Measurements from ENCODE around the gene RPTOR. TPM values are rescaled to one million over a fixed set of nuclear protein-coding genes. Genes with fewer than 3 reads are reported as not detected.

The RPTOR gene
- total RNA-seq, 1 experiment from 2014 or later: 25.1 TPM

DNA sequence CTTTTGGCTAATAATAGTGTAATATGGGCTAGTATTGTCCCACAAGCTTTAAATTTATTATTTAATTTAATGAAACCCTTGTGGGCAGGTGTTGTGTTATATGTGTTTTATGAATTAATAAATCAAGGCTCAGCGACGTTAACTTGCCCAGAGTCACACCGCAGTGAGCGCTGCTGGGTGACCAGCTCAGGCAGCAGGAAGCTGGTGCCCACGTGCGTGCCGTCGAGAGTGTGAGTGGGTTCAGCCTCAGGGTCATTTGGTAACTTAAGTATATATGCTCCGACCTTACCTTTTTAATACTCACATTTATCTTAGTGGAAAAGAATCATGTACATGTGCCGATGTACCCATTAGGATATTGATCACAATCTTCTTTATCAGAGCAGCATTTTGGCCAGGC is 309.6 kb downstream of the RPTOR start:
- H3K79me2 ChIP-seq (ENCODE audit: insufficient read depth, low read length): no peaks in the 10 kb centered on the region
- H3K23ac ChIP-seq (ENCODE audit: insufficient read length, low read depth, low read length): no peak overlapping the region
- H3K27me3 Mint-ChIP-seq (ENCODE audit: low read depth): no peaks in the 10 kb centered on the region; the same call in 1 of the 2 replicates
- TF ChIP-seq CTCF (conservative IDR thresholded peaks at IDR 0.05): no peak
- no peak overlapping the region for H2AFZ ChIP-seq (ENCODE audit: low read length)
- H4K8ac ChIP-seq (replicated peaks; ENCODE audit: insufficient read length, low read depth, low read length): no peak overlapping the region
- H2BK15ac ChIP-seq (ENCODE audit: low read depth, low read length): no peak overlapping the region
- H3K56ac ChIP-seq (ENCODE audit: insufficient read length, low read depth, low read length): no peak overlapping the region
- no peaks in the 10 kb centered on the region for H3K9me3 ChIP-seq (ENCODE audit: control insufficient read depth, low read depth, low read length)
- H3K23me2 ChIP-seq (ENCODE audit: insufficient read length, low read depth, low read length, poor library complexity, severe bottlenecking): no peaks in the 10 kb centered on the region
- no peak overlapping the region for H3K27ac Mint-ChIP-seq
- H4K5ac ChIP-seq (ENCODE audit: insufficient read length, low read depth, low read length): no peak overlapping the region
- H4K91ac ChIP-seq (ENCODE audit: insufficient read length, low read depth, low read length): no peak overlapping the region
- no peak overlapping the region for H2BK12ac ChIP-seq (ENCODE audit: insufficient read length, low read depth, low read length)
- no peak for DNase-seq
- no peak overlapping the region for H3T11ph ChIP-seq (ENCODE audit: low read length)
- H3K4me1 Mint-ChIP-seq: peaks cover 21 to 30% of the 10 kb centered on the region in 2 experiments
- H3K9ac ChIP-seq (ENCODE audit: extremely low read depth, insufficient read length, low read length): no peak overlapping the region
- H2BK20ac ChIP-seq (ENCODE audit: low read depth, low read length, poor library complexity, severe bottlenecking): no peak overlapping the region
- no peak overlapping the region for H3K4me3 Mint-ChIP-seq
- H3K4me2 ChIP-seq (ENCODE audit: insufficient read depth, insufficient read length, low read length): no peak overlapping the region
- no peaks in the 10 kb centered on the region for H4K20me1 ChIP-seq (ENCODE audit: control insufficient read depth, insufficient read depth, insufficient read length)
- no peak overlapping the region for H3K18ac ChIP-seq (ENCODE audit: insufficient read length, low read depth, low read length)
- WGBS (ENCODE audit: extremely low coverage, insufficient read length, low lambda C conversion rate): no CpG with 5 or more reads among the region's 10 CpGs
- H2BK120ac ChIP-seq (ENCODE audit: low read depth, low read length, poor library complexity, severe bottlenecking): no peak overlapping the region
- H3K14ac ChIP-seq (ENCODE audit: insufficient read depth, low read length): no peak overlapping the region
- no peak overlapping the region for H2BK5ac ChIP-seq (ENCODE audit: insufficient read length, low read length)
- H3K9me3 Mint-ChIP-seq: no peaks in the 10 kb centered on the region
- no peaks in the 10 kb centered on the region for H3K79me1 ChIP-seq (ENCODE audit: insufficient read depth, low read depth, low read length, poor library complexity, severe bottlenecking)
- H3K27me3 ChIP-seq (ENCODE audit: insufficient read depth, low read length): no peaks in the 10 kb centered on the region
- no peak overlapping the region for H3K4ac ChIP-seq (ENCODE audit: low read depth, low read length)
- H3K27ac ChIP-seq (ENCODE audit: insufficient read length, low read depth, low read length): no peak overlapping the region
- H3K36me3 Mint-ChIP-seq (ENCODE audit: insufficient read depth in 1 of 3, low read depth in 3 of 3): peaks cover 5 to 18% (median 12%) of the 10 kb centered on the region in 3 experiments
- no peak overlapping the region for H2AK5ac ChIP-seq (ENCODE audit: insufficient read length, low read length)
- no peaks in the 10 kb centered on the region for H3K4me1 ChIP-seq (ENCODE audit: insufficient read depth, low read length)

All from H9 (cell line).